ENCODE results near the gene CNPY1. TPM values are rescaled to one million over a fixed set of nuclear protein-coding genes. Genes with fewer than 3 reads are reported as not detected.

Gene CNPY1
- total RNA-seq, 1 donor from 2014 or later: not detected

DNA sequence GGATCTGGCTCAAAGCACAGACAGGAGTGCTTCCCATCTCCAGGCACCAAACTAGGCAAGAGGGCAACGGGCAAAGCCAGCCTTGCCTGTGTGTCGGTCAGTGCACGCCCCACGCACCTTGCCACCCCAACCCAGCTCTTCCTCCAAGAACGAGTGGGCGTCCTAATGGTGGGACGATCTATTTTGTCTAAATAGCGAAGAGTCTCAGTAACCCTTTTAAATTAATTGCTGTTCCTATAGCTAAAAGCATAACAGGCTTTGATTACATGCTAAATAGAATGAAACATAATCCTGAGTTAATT is 76.2 kb downstream of the CNPY1 start:
- Histone ChIP-seq H3K4me1 (peaks cover 37% of the 10 kb centered on the region), H3K27me3 (ENCODE audit: low read depth) (peaks cover 98% of the 10 kb centered on the region), H3K36me3 (no peaks in the 10 kb centered on the region), H3K27ac (no peak overlapping the region), H3K4me3 (no peak overlapping the region), H3K9me3 (no peaks in the 10 kb centered on the region)
- DNase-seq: no peak
- ATAC-seq: no peak
- intact Hi-C loops (cut with DNase I): no loop called here
- TF ChIP-seq, protein P1, sequence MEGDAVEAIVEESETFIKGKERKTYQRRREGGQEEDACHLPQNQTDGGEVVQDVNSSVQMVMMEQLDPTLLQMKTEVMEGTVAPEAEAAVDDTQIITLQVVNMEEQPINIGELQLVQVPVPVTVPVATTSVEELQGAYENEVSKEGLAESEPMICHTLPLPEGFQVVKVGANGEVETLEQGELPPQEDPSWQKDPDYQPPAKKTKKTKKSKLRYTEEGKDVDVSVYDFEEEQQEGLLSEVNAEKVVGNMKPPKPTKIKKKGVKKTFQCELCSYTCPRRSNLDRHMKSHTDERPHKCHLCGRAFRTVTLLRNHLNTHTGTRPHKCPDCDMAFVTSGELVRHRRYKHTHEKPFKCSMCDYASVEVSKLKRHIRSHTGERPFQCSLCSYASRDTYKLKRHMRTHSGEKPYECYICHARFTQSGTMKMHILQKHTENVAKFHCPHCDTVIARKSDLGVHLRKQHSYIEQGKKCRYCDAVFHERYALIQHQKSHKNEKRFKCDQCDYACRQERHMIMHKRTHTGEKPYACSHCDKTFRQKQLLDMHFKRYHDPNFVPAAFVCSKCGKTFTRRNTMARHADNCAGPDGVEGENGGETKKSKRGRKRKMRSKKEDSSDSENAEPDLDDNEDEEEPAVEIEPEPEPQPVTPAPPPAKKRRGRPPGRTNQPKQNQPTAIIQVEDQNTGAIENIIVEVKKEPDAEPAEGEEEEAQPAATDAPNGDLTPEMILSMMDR (IDR thresholded peaks at IDR 0.05): no peak

DNA sequence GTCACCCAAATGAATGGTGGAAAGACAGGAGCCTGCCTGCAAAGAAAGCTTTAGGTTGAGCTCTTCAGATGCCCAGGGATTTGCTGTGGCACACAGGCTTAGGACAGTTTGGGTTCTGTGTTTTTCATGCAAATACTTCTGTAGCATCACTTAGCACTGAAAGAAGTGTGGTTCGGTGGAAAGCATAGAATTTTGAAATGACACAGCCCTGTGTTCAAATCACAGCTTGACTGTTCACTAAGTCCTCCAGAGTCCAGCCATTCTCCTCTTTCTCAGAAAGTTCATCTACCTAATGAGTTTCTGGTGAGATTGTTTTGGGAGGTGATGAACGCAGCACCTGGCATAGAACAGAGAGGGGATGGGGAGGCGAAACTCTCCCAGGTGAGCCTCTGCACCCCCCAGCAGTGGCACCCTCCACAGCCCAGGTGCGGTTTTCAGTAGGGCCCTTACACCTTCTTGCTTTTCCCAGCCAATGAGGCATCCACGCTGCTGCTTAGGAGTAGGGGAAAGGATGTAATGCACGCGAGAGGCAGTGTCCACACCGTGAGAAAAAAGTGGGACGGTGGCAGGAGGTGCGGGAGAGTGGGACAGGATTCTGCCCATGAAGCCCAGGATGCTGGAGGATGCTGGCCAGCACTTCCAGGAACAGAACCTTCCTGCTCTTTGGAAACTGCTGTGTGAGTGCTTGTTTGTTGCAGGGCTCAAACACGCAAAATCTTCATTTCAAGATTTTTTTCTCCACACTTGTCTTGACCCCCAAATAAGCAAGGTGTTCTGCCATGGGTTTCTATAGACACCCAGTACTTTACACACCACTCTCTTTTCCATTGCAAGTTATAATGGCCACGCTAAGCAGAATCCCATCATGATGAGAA is 76.8 kb downstream of the CNPY1 start:
- peaks cover 98% of the 10 kb centered on the region for H3K27me3 ChIP-seq (ENCODE audit: low read depth)
- DNase-seq (no peak), ATAC-seq (no peak)

DNA sequence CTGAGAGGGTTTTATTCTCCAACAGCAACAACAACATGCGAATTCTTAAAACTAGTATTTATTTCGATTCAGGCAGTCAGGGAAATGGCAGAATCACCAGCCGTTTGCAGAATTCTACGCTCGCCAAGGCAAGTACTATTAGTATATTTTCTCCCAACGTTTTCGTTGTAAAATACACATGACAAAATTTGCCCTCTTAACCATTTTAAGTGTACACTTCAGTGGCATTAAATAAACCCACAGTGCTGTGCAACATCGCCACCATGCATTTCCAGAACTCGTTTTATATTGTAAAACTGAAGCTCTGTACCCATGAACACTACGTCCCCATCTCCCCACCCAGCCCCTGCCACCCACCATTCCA is 77.6 kb downstream of the CNPY1 start:
- no peak overlapping the region for H3K27ac ChIP-seq
- no peaks in the 10 kb centered on the region for H3K36me3 ChIP-seq
- no peak overlapping the region for H3K4me3 ChIP-seq
- ATAC-seq: no peak
- peaks cover 39% of the 10 kb centered on the region for H3K4me1 ChIP-seq
- no peaks in the 10 kb centered on the region for H3K9me3 ChIP-seq
- intact Hi-C loops (cut with DNase I): no loop called here
- TF ChIP-seq, protein P1 (IDR thresholded peaks at IDR 0.05): no peak
- peaks cover 98% of the 10 kb centered on the region for H3K27me3 ChIP-seq (ENCODE audit: low read depth)
- no peak for DNase-seq

More for the DNA sequence above, 76.8 kb downstream of the CNPY1 start:
- intact Hi-C loops (cut with DNase I): no loop called here
- H3K4me1 ChIP-seq: peaks cover 39% of the 10 kb centered on the region
- TF ChIP-seq, protein P1 (IDR thresholded peaks at IDR 0.05): no peak
- no peak overlapping the region for H3K27ac ChIP-seq
- no peaks in the 10 kb centered on the region for H3K36me3 ChIP-seq
- no peaks in the 10 kb centered on the region for H3K9me3 ChIP-seq
- no peak overlapping the region for H3K4me3 ChIP-seq

DNA sequence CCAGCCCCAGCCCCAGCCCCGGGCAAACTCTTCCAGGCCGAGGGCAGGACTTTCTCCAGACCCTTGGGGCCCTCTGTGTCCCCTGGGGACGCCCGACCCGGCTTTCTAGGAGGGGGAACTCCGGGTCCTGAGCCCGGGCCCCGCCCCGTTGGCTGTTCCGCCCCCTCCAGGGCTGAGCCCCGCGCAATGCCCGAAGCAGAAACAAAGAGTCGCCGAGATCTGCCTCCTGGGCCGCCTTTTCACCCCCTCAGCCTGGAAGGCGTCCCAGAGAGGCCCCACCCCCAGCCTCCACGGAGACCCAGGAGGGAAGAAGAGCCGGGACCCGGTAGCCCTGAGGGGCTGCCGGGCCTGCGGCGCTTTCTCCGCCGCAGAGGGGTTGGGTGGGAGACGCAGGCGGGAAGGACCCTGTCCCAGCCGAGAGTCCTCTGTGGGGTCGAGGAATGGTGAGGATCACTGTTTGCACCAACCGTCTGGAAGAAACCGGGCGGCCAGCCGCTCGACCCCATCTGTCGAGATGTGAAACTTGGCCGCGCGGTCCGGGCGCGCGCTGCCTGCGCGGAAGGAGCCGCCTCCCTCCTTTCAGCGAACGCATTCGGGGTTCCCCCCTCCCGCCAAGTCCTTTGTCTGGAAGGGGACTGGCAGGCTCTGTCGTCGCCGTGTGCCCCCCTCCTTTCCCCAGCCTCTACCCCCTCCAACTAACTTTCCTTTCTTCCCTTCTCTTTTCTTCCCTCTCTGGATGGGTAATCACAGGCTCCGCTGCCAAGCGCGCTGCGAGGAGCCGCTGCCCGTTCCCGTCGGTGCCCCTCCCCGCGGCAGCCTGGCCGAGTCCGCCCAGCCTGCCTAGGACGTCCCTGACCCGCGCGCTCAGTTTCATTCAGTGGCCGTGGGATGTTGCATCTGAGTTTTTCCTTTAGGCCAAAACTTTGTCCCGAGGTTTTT is 78.2 kb downstream of the CNPY1 start:
- Histone ChIP-seq H3K36me3 (no peaks in the 10 kb centered on the region), H3K9me3 (no peaks in the 10 kb centered on the region), H3K27me3 (ENCODE audit: low read depth) (peaks cover 98% of the 10 kb centered on the region), H3K4me1 (peaks cover 39% of the 10 kb centered on the region), H3K27ac (no peak overlapping the region), H3K4me3 (peak overlapping the region; percentile 21)
- TF ChIP-seq, protein P1 (IDR thresholded peaks at IDR 0.05): no peak
- ATAC-seq (no peak), DNase-seq (peak; percentile 44)
- intact Hi-C loops (cut with DNase I): no loop called here

DNA sequence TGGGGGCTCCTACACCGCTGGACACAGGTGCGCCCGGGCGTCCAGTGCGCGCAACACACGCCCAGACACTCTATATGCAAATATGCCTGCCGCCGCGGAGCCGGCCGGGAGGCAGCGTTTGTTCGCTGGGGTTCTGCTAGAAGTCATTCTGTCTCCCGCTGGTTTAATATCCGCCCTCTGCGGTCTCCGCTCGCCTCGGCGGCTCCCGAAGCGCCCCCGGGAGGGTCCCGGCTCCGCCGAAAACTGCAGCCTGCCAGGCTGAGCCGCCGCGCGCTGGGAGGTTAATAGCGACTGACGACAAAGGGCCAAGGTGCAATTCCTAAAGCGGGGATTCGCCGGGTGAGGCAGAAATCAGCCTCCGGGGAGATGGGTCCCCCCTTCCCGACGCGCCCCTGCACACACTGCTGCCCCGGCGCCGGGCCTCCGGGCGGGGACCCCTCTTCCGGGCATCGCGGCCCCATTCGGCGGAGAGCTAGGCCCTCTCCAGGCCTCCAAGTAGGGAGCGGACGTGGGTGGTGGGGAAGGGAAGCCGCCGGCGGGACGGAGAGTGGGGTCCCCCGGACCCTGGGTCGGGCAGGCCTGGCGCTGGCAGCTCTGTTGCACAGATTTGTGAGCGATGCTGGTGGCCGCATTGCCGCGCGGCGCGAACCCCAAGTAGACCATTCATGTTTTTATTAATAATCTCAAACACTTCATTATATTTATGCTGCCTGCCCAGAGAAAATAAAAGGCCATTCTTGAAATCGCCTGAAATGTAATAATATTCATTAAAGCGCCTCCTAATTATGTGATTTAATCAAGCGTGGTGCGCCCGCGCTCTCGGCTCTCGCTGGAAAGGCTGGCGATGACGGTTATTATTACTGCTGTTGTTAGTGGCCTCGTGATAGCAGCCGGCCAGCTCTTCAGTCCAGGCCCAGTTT is 79.3 kb downstream of the CNPY1 start:
- Histone ChIP-seq H3K27ac (no peak overlapping the region), H3K4me1 (peaks cover 35% of the 10 kb centered on the region), H3K4me3 (no peak overlapping the region), H3K9me3 (no peaks in the 10 kb centered on the region), H3K27me3 (ENCODE audit: low read depth) (peaks cover 100% of the 10 kb centered on the region), H3K36me3 (no peaks in the 10 kb centered on the region)
- intact Hi-C loops (cut with DNase I): no loop called here
- DNase-seq: no peak
- ATAC-seq: peak; percentile 29 to 52
- TF ChIP-seq, protein P1 (IDR thresholded peaks at IDR 0.05): no peak

Data from lower lobe of right lung (tissue), 2 donors.